B cell (primary cell): Measurements from ENCODE around the gene RGS17.

ENCODE experiments used
- EZH2 ChIP-seq: IDR thresholded peaks from 2 replicates; pipeline ENCODE4 v1.6.1; 2012; ENCODE audit warnings: borderline replicate concordance, low read depth, mild to moderate bottlenecking, moderate library complexity, low read length; ENCODE audit not compliant: insufficient read depth, poor library complexity, severe bottlenecking
- TF ChIP-seq, protein P1 (sequence below): fragments of 200-600 bp; IDR thresholded peaks from one replicate; pipeline ENCODE4 v1.8.0; 2022; ENCODE audit warnings: antibody characterized with exemption, mild to moderate bottlenecking

DNA sequence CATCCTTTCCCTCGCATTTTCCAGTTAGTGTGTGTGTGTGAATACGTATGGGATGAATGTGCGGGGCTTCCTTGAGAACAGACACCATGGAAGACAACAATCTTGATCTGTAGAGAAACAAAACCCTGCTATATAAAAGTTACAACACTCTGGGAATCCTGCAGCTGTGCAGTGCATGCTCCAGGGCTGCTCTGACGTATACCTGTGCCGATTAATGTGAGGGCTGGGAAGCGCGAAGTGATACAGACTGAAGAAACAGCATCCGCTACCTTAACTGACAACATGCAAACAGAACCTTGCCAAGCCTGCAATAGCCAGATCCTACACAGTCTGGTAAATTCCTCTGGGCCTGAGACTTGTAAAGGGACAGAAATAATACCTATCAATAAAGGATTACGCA is 96.9 kb downstream of the RGS17 start:
- TF ChIP-seq EZH2: no peak
- TF ChIP-seq, protein P1, sequence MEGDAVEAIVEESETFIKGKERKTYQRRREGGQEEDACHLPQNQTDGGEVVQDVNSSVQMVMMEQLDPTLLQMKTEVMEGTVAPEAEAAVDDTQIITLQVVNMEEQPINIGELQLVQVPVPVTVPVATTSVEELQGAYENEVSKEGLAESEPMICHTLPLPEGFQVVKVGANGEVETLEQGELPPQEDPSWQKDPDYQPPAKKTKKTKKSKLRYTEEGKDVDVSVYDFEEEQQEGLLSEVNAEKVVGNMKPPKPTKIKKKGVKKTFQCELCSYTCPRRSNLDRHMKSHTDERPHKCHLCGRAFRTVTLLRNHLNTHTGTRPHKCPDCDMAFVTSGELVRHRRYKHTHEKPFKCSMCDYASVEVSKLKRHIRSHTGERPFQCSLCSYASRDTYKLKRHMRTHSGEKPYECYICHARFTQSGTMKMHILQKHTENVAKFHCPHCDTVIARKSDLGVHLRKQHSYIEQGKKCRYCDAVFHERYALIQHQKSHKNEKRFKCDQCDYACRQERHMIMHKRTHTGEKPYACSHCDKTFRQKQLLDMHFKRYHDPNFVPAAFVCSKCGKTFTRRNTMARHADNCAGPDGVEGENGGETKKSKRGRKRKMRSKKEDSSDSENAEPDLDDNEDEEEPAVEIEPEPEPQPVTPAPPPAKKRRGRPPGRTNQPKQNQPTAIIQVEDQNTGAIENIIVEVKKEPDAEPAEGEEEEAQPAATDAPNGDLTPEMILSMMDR: no peak
